Epithelial cell of esophagus (primary cell): ENCODE data around the gene ACCSL.

Experiments
- DNase-seq: peaks from one replicate; pipeline ENCODE4 v3.0.0; 2010; ENCODE audit warnings: low read depth
- H3K4me3 ChIP-seq: 2 replicates; pipeline ENCODE4 v1.5.1; 2011; ENCODE audit warnings: mild to moderate bottlenecking, low read length, control low read depth
- CTCF ChIP-seq: IDR thresholded peaks from 2 replicates; pipeline ENCODE4 v1.5.1; 2011; ENCODE audit warnings: low read depth, mild to moderate bottlenecking, low read length, control low read depth, inconsistent platforms; ENCODE audit not compliant: insufficient read depth; ENCODE audit errors: missing control alignments

ACCSL gene

GRCh38 chr11:44047931-44048431, at the start of gene ACCSL:
ACCSL (plus strand) TSS chr11:44047981; CDS start chr11:44048037, 56 bp downstream.
- no peak for TF ChIP-seq CTCF
- H3K4me3 ChIP-seq = no peak within 1 kb of the TSS
- no peak for DNase-seq

GRCh38 chr11:43998308-43998707, 49.5 kb upstream of the ACCSL start:
- no peak for DNase-seq
- no peak for TF ChIP-seq CTCF
- H3K4me3 ChIP-seq = no peak overlapping the region

GRCh38 chr11:44000731-44001130, 47.0 kb upstream of the ACCSL start:
- no peak for DNase-seq
- no peak overlapping the region for H3K4me3 ChIP-seq
- TF ChIP-seq CTCF = no peak

- H3K4me3 ChIP-seq = no peak overlapping the region
- no peak for TF ChIP-seq CTCF
- DNase-seq = no peak
Measured at GRCh38 chr11:44002191-44003093, 45.3 kb upstream of the ACCSL start.

- H3K4me3 ChIP-seq = no peak overlapping the region
- no peak for DNase-seq
- no peak for TF ChIP-seq CTCF
Measured at GRCh38 chr11:44003736-44004451, 43.9 kb upstream of the ACCSL start.

GRCh38 chr11:44004452-44005062, 43.2 kb upstream of the ACCSL start:
- DNase-seq = no peak
- no peak for TF ChIP-seq CTCF
- H3K4me3 ChIP-seq = no peak overlapping the region
